Measurements from ENCODE around the gene RMC1.
"Not testable (repeated sequence)": the region's sequence is repeated elsewhere in the genome, so short reads cannot be mapped to it uniquely, and the experiment has no call there.

RMC1 gene

DNA sequence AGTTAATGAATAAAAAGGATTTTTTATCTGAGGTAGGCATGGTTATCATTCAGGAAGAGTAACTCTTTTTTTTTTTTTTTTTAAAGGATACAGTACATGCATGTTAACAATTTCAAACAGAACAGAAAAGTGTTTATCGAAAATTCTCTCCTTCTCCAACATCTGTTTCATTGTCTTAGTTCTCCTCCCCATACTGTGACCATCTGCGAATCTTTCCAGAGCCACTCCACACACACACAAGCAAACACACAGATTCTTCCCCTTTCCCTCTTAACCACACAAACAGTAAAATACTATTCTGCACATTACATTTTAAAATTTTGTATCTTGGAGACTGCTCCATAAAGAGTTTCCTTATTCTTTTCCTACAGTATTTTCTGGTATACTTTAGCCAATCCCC, 45.0 kb downstream of the RMC1 start:
- CTCF ChIA-PET, result no interaction called here
- no peak for TF ChIP-seq CTCF (conservative IDR thresholded peaks at IDR 0.05; ENCODE audit: low read depth)
- POLR2A ChIA-PET (ENCODE audit: low non-redundant PET), result no interaction called here
- no peak for DNase-seq (ENCODE audit: low spot score)
- H3K27ac ChIP-seq, result no peak overlapping the region

GRCh38 chr18:23548719-23549118, 45.4 kb downstream of the RMC1 start:
- DNase-seq (ENCODE audit: low spot score), result no peak
- CTCF ChIA-PET, result no interaction called here
- POLR2A ChIA-PET (ENCODE audit: low non-redundant PET), result no interaction called here
- TF ChIP-seq CTCF (conservative IDR thresholded peaks at IDR 0.05; ENCODE audit: low read depth), result no peak
- H3K27ac ChIP-seq, result peak overlapping the region; percentile 33; the same call in 1 of the 2 replicates

- CTCF ChIA-PET, result no interaction called here
- no peak overlapping the region for H3K27ac ChIP-seq
- no peak for DNase-seq (ENCODE audit: low spot score)
- TF ChIP-seq CTCF (conservative IDR thresholded peaks at IDR 0.05; ENCODE audit: low read depth), result no peak
- POLR2A ChIA-PET (ENCODE audit: low non-redundant PET), result no interaction called here
These were observed 47.6 kb downstream of the RMC1 start for GRCh38 chr18:23550898-23551297.

- TF ChIP-seq CTCF (conservative IDR thresholded peaks at IDR 0.05; ENCODE audit: low read depth), result no peak
- no peak overlapping the region for H3K27ac ChIP-seq
- DNase-seq (ENCODE audit: low spot score), result no peak
- CTCF ChIA-PET, result no interaction called here
- POLR2A ChIA-PET (ENCODE audit: low non-redundant PET), result no interaction called here
These were observed 48.7 kb downstream of the RMC1 start for GRCh38 chr18:23551978-23552377.

DNA sequence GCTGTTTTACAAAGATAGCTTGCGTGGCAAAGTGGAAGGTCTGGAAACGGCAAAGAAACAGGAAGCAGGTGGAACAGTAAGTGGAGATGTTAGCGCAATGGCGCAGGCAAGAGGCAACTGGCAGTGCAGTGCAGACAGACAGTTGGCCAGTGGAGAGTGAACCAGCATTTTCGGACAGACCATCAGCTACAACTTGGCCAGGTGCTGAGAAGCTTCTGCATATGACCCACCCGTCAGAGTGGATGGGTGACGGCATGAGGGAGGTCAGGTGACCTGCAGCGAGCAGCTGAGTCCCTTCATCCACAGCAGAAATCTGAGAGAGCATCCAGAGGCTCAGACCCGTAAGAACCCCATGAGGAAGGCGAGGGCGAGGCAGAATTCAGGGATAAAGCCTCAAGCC, 49.2 kb downstream of the RMC1 start:
- ChIA-PET CTCF (no interaction called here), POLR2A (ENCODE audit: low non-redundant PET) (no interaction called here)
- no peak for TF ChIP-seq CTCF (conservative IDR thresholded peaks at IDR 0.05; ENCODE audit: low read depth)
- H3K27ac ChIP-seq, result no peak overlapping the region
- no peak for DNase-seq (ENCODE audit: low spot score)

DNA sequence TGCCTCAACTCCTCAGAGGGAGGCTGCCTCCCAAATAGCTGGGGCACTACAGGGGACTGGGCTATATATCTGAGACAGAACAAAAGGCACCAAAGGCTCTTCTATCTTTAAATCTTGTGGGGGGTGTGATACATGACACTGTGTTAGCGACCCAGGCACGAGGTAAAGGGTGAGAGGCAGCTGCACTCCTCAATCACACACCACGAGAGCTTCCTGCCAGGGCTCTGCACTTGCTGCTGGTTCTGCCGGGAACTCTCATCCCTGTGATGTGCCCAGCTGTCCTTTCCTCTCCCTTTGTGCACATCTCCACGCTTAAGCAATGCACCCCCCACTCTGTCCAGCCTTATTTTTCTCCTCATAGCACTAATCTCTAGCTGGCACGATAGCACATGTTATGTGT, 50.6 kb downstream of the RMC1 start:
- no peak overlapping the region for H3K27ac ChIP-seq
- ChIA-PET CTCF (no interaction called here), POLR2A (ENCODE audit: low non-redundant PET) (no interaction called here)
- no peak for TF ChIP-seq CTCF (conservative IDR thresholded peaks at IDR 0.05; ENCODE audit: low read depth)
- DNase-seq (ENCODE audit: low spot score), result no peak

DNA sequence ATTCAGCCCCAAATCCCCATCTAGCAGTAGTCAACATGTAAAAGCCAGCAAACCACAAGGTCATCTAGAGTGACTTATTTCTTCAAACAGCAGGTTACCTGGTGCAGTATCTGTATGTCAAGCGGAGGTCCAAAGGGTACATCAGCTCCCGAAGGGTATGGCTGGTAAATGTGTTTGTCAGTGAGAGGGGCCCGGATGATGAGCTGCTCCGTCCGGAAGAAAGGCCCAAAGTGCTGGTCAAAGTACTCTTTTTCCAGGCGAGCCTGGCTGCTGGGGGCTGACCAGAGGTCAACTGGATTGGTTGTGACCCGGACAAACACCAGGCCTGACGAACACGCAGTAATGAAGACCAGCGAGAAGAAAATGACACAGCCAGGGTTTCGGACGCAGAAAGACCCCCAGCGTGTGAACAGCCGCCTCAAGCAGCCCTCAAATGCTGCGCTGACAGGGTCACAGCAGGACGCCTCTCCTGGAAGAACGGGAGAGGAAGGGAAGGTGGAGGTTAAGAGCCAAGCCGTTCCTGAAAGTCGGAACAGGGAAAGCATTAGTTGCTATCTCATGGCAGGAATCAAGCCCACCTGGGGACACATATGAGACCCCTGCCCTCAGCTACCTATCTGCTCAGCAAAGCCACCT, 53.0 kb downstream of the RMC1 start:
- H3K27ac ChIP-seq, result no peak overlapping the region
- CTCF ChIA-PET, result no interaction called here
- POLR2A ChIA-PET (ENCODE audit: low non-redundant PET), result no interaction called here
- TF ChIP-seq CTCF (conservative IDR thresholded peaks at IDR 0.05; ENCODE audit: low read depth), result no peak
- DNase-seq (ENCODE audit: low spot score), result no peak

- DNase-seq (ENCODE audit: low spot score); CTCF ChIA-PET; H3K27ac ChIP-seq; POLR2A ChIA-PET (ENCODE audit: low non-redundant PET): not testable (repeated sequence)
These were observed 54.2 kb downstream of the RMC1 start for GRCh38 chr18:23557511-23557910.

Measured in RWPE1 (cell line).